Measurements from ENCODE around the gene UBE2G2.

Gene UBE2G2

GRCh38 chr21:44801468-44802395 lies at the start of gene UBE2G2:
Gene UBE2G2 (minus strand): TSS chr21:44801820. CDS start chr21:44801748, 72 bp downstream.
- TF ChIP-seq CREB1 (IDR thresholded peaks at IDR 0.05; ENCODE audit: low read depth) (no peak), YY1 (IDR thresholded peaks at IDR 0.05; ENCODE audit: low read depth) (peak; percentile 66; the same call in 1 of the 2 replicates), RAD21 (IDR thresholded peaks at IDR 0.05; ENCODE audit: low read depth) (no peak), TAF1 (IDR thresholded peaks at IDR 0.05; ENCODE audit: low read depth) (peak; percentile 81), MAX (IDR thresholded peaks at IDR 0.05) (peak; percentile 96), USF1 (IDR thresholded peaks at IDR 0.05) (0 out of 2 replicates have a peak, but pooled peaks have one; percentile 28), TCF12 (IDR thresholded peaks at IDR 0.05; ENCODE audit: low read depth) (peak; percentile 63)

- no peak for TF ChIP-seq FOXM1 (IDR thresholded peaks at IDR 0.05; ENCODE audit: borderline replicate concordance, low read depth)
- TF ChIP-seq TAF1 (IDR thresholded peaks at IDR 0.05; ENCODE audit: low read depth), result no peak
- no peak for TF ChIP-seq YY1 (IDR thresholded peaks at IDR 0.05; ENCODE audit: low read depth)
- TF ChIP-seq CEBPB (IDR thresholded peaks at IDR 0.05), result no peak
- TF ChIP-seq EP300 (IDR thresholded peaks at IDR 0.05; ENCODE audit: borderline replicate concordance), result no peak
- no peak for TF ChIP-seq EGR1 (IDR thresholded peaks at IDR 0.05)
- no peak for TF ChIP-seq ZBTB7A (IDR thresholded peaks at IDR 0.05; ENCODE audit: low read depth)
- no peak for TF ChIP-seq MAX (IDR thresholded peaks at IDR 0.05)
- no peak for TF ChIP-seq REST (IDR thresholded peaks at IDR 0.05; ENCODE audit: low read depth)
- TF ChIP-seq RAD21 (IDR thresholded peaks at IDR 0.05; ENCODE audit: low read depth), result no peak
- no peak for TF ChIP-seq TEAD4 (IDR thresholded peaks at IDR 0.05)
- no peak for TF ChIP-seq CREB1 (IDR thresholded peaks at IDR 0.05; ENCODE audit: low read depth)
- no peak for TF ChIP-seq USF1 (IDR thresholded peaks at IDR 0.05)
- TF ChIP-seq NFIC (IDR thresholded peaks at IDR 0.05), result no peak
- TF ChIP-seq TCF12 (IDR thresholded peaks at IDR 0.05; ENCODE audit: low read depth), result no peak
Measured at GRCh38 chr21:44850905-44851657, 49.5 kb upstream of the UBE2G2 start.

- TF ChIP-seq CEBPB (IDR thresholded peaks at IDR 0.05) (no peak), EGR1 (IDR thresholded peaks at IDR 0.05) (no peak), EP300 (IDR thresholded peaks at IDR 0.05; ENCODE audit: borderline replicate concordance) (no peak), ZBTB7A (IDR thresholded peaks at IDR 0.05; ENCODE audit: low read depth) (no peak), FOXM1 (IDR thresholded peaks at IDR 0.05; ENCODE audit: borderline replicate concordance, low read depth) (no peak), REST (IDR thresholded peaks at IDR 0.05; ENCODE audit: low read depth) (no peak), USF1 (IDR thresholded peaks at IDR 0.05) (no peak), NFIC (IDR thresholded peaks at IDR 0.05) (no peak), RAD21 (IDR thresholded peaks at IDR 0.05; ENCODE audit: low read depth) (no peak), TEAD4 (IDR thresholded peaks at IDR 0.05) (no peak), YY1 (IDR thresholded peaks at IDR 0.05; ENCODE audit: low read depth) (no peak), CREB1 (IDR thresholded peaks at IDR 0.05; ENCODE audit: low read depth) (no peak)
Measured at GRCh38 chr21:44850208-44850800, 48.7 kb upstream of the UBE2G2 start.

GRCh38 chr21:44849616-44850130 lies 48.1 kb upstream of the UBE2G2 start:
- TF ChIP-seq CREB1 (IDR thresholded peaks at IDR 0.05; ENCODE audit: low read depth) (no peak), TAF1 (IDR thresholded peaks at IDR 0.05; ENCODE audit: low read depth) (no peak), TEAD4 (IDR thresholded peaks at IDR 0.05) (no peak), NFIC (IDR thresholded peaks at IDR 0.05) (no peak), USF1 (IDR thresholded peaks at IDR 0.05) (no peak), REST (IDR thresholded peaks at IDR 0.05; ENCODE audit: low read depth) (no peak), MAX (IDR thresholded peaks at IDR 0.05) (no peak), CEBPB (IDR thresholded peaks at IDR 0.05) (no peak), TCF12 (IDR thresholded peaks at IDR 0.05; ENCODE audit: low read depth) (no peak), EP300 (IDR thresholded peaks at IDR 0.05; ENCODE audit: borderline replicate concordance) (no peak), YY1 (IDR thresholded peaks at IDR 0.05; ENCODE audit: low read depth) (no peak), ZBTB7A (IDR thresholded peaks at IDR 0.05; ENCODE audit: low read depth) (no peak)

Data from Ishikawa (cell line).